Measurements from ENCODE around the gene JAZF1.

The JAZF1 gene

DNA sequence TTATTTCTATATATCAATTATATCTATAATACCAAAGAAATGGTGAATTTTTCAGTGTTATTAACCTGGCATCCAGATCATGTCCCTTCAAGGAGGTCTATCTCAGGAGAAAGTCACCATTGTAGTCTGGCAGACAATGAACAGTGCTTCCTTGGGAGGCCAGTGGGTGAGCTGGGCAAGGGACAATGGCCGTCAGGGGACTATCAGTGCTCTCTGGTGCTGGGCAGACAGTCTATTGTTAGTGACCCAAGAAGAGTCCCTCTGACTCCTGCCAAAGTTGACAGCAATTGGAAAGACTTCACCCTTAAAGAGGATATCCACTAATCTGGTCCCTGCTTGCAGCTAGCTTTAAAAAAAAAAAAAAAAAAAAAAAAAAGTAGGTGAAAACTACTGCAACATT, 7.1 kb downstream of the JAZF1 start:
- Histone ChIP-seq H3F3A (ENCODE audit: insufficient read depth, low read length) (0 out of 2 replicates have a peak, but pooled peaks cover 5% of the 10 kb centered on the region), H3K36me3 (replicated peaks; ENCODE audit: insufficient read depth, low read length) (no peaks in the 10 kb centered on the region), H3K4me2 (ENCODE audit: low read depth, low read length) (no peak overlapping the region), H3K27ac (ENCODE audit: low read length) (no peak overlapping the region), H3K4me3 (ENCODE audit: low read length) (no peak overlapping the region), H3K4me1 (ENCODE audit: low read length) (no peaks in the 10 kb centered on the region), H3K9ac (ENCODE audit: low read length) (no peak overlapping the region), H2AFZ (ENCODE audit: low read length) (no peak overlapping the region), H3K27me3 (replicated peaks; ENCODE audit: insufficient read depth, low read length) (no peaks in the 10 kb centered on the region), H4K20me1 (ENCODE audit: insufficient read depth, low read length) (no peaks in the 10 kb centered on the region; the same call in 1 of the 2 replicates), H3K9me2 (replicated peaks; ENCODE audit: insufficient read depth, low read length) (no peaks in the 10 kb centered on the region), H3K9me3 (replicated peaks; ENCODE audit: insufficient read depth, low read length) (no peaks in the 10 kb centered on the region), H3K79me2 (ENCODE audit: low read length) (no peaks in the 10 kb centered on the region)
- TF ChIP-seq, protein P1, sequence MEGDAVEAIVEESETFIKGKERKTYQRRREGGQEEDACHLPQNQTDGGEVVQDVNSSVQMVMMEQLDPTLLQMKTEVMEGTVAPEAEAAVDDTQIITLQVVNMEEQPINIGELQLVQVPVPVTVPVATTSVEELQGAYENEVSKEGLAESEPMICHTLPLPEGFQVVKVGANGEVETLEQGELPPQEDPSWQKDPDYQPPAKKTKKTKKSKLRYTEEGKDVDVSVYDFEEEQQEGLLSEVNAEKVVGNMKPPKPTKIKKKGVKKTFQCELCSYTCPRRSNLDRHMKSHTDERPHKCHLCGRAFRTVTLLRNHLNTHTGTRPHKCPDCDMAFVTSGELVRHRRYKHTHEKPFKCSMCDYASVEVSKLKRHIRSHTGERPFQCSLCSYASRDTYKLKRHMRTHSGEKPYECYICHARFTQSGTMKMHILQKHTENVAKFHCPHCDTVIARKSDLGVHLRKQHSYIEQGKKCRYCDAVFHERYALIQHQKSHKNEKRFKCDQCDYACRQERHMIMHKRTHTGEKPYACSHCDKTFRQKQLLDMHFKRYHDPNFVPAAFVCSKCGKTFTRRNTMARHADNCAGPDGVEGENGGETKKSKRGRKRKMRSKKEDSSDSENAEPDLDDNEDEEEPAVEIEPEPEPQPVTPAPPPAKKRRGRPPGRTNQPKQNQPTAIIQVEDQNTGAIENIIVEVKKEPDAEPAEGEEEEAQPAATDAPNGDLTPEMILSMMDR (IDR thresholded peaks at IDR 0.05; ENCODE audit: low read length), result no peak
- no peak for TF ChIP-seq EZH2 (optimal IDR thresholded peaks at IDR 0.05; ENCODE audit: low read depth, low read length)
- no peak for TF ChIP-seq EZH2phosphoT487 (IDR thresholded peaks at IDR 0.05; ENCODE audit: low read length)
- DNase-seq, result no peak

GRCh38 chr7:28172958-28173357, 7.6 kb downstream of the JAZF1 start:
- Histone ChIP-seq H3K9ac (ENCODE audit: low read length) (no peak overlapping the region), H3K27ac (ENCODE audit: low read length) (no peak overlapping the region), H3K27me3 (replicated peaks; ENCODE audit: insufficient read depth, low read length) (no peaks in the 10 kb centered on the region), H3K4me1 (ENCODE audit: low read length) (no peaks in the 10 kb centered on the region), H4K20me1 (ENCODE audit: insufficient read depth, low read length) (no peaks in the 10 kb centered on the region; the same call in 1 of the 2 replicates), H3K9me2 (replicated peaks; ENCODE audit: insufficient read depth, low read length) (no peaks in the 10 kb centered on the region), H3K36me3 (replicated peaks; ENCODE audit: insufficient read depth, low read length) (no peaks in the 10 kb centered on the region), H3K4me3 (ENCODE audit: low read length) (no peak overlapping the region), H3K4me2 (ENCODE audit: low read depth, low read length) (no peak overlapping the region), H3K79me2 (ENCODE audit: low read length) (no peaks in the 10 kb centered on the region), H3K9me3 (replicated peaks; ENCODE audit: insufficient read depth, low read length) (no peaks in the 10 kb centered on the region), H2AFZ (ENCODE audit: low read length) (no peak overlapping the region), H3F3A (ENCODE audit: insufficient read depth, low read length) (0 out of 2 replicates have a peak, but pooled peaks cover 3% of the 10 kb centered on the region)
- no peak for TF ChIP-seq EZH2phosphoT487 (IDR thresholded peaks at IDR 0.05; ENCODE audit: low read length)
- TF ChIP-seq EZH2 (optimal IDR thresholded peaks at IDR 0.05; ENCODE audit: low read depth, low read length), result no peak
- TF ChIP-seq, protein P1 (IDR thresholded peaks at IDR 0.05; ENCODE audit: low read length), result no peak
- DNase-seq, result no peak

- Histone ChIP-seq H3K79me2 (ENCODE audit: low read length) (no peaks in the 10 kb centered on the region), H3K4me3 (ENCODE audit: low read length) (no peak overlapping the region), H4K20me1 (ENCODE audit: insufficient read depth, low read length) (no peaks in the 10 kb centered on the region; the same call in 1 of the 2 replicates), H3K4me1 (ENCODE audit: low read length) (no peaks in the 10 kb centered on the region), H3K36me3 (replicated peaks; ENCODE audit: insufficient read depth, low read length) (no peaks in the 10 kb centered on the region), H3F3A (ENCODE audit: insufficient read depth, low read length) (no peaks in the 10 kb centered on the region), H3K9ac (ENCODE audit: low read length) (no peak overlapping the region), H2AFZ (ENCODE audit: low read length) (no peak overlapping the region), H3K27ac (ENCODE audit: low read length) (no peak overlapping the region), H3K27me3 (replicated peaks; ENCODE audit: insufficient read depth, low read length) (no peaks in the 10 kb centered on the region), H3K9me3 (replicated peaks; ENCODE audit: insufficient read depth, low read length) (no peaks in the 10 kb centered on the region), H3K4me2 (ENCODE audit: low read depth, low read length) (no peak overlapping the region), H3K9me2 (replicated peaks; ENCODE audit: insufficient read depth, low read length) (no peaks in the 10 kb centered on the region)
- DNase-seq, result no peak
- TF ChIP-seq, protein P1 (IDR thresholded peaks at IDR 0.05; ENCODE audit: low read length), result no peak
- TF ChIP-seq EZH2 (optimal IDR thresholded peaks at IDR 0.05; ENCODE audit: low read depth, low read length) (no peak), EZH2phosphoT487 (IDR thresholded peaks at IDR 0.05; ENCODE audit: low read length) (no peak)
Measured at GRCh38 chr7:28170701-28171100, 9.9 kb downstream of the JAZF1 start.

All from MM.1S (cell line).